22Rv1 (cell line): ENCODE data around the gene DAAM2.

ENCODE experiments used
- H3K27ac ChIP-seq: fragments of 450-650 bp; 2 replicates; pipeline ENCODE4 v1.5.1; 2017
- CTCF ChIP-seq: fragments of 450-650 bp; IDR thresholded peaks from 2 replicates; pipeline ENCODE4 v1.5.1; 2017; ENCODE audit warnings: mild to moderate bottlenecking
- ZFX ChIP-seq: fragments of 450-650 bp; IDR thresholded peaks from 2 replicates; pipeline ENCODE4 v1.6.1; 2017; ENCODE audit warnings: antibody characterized with exemption, borderline replicate concordance

DAAM2 gene

GRCh38 chr6:39933669-39934130, 141.5 kb downstream of the DAAM2 start:
- no peak overlapping the region for H3K27ac ChIP-seq
- TF ChIP-seq ZFX: no peak
- no peak for TF ChIP-seq CTCF

GRCh38 chr6:39934131-39934757, 142.1 kb downstream of the DAAM2 start, which contains the start of gene MOCS1:
Gene MOCS1, minus strand, starts transcription at chr6:39934462. Its CDS starts 45 bp downstream, at chr6:39934417.
- TF ChIP-seq CTCF: no peak
- TF ChIP-seq ZFX: no peak

GRCh38 chr6:39935241-39935640, 143.1 kb downstream of the DAAM2 start:
- H3K27ac ChIP-seq: no peak overlapping the region
- TF ChIP-seq CTCF: no peak
- TF ChIP-seq ZFX: no peak

More at GRCh38 chr6:39934131-39934757, 142.1 kb downstream of the DAAM2 start, which contains the start of gene MOCS1:
- H3K27ac ChIP-seq: no peak within 1 kb of the TSS

GRCh38 chr6:39936857-39937256, 144.7 kb downstream of the DAAM2 start:
- TF ChIP-seq ZFX: no peak
- TF ChIP-seq CTCF: no peak
- no peak overlapping the region for H3K27ac ChIP-seq

- no peak for TF ChIP-seq CTCF
- no peak for TF ChIP-seq ZFX
- H3K27ac ChIP-seq: no peak overlapping the region; the same call in 1 of the 2 replicates
These were observed 145.6 kb downstream of the DAAM2 start for GRCh38 chr6:39937686-39938333.

GRCh38 chr6:39938773-39939654, 146.8 kb downstream of the DAAM2 start:
- H3K27ac ChIP-seq: peak overlapping the region; percentile 57

More at GRCh38 chr6:39938773-39939654, 146.8 kb downstream of the DAAM2 start:
- TF ChIP-seq CTCF: no peak
- TF ChIP-seq ZFX: no peak
